Thoracic aorta (tissue), 2 donors: ENCODE measurements around the gene TLX2. TPM values are rescaled to one million over a fixed set of nuclear protein-coding genes. Genes with fewer than 3 reads are reported as not detected.

Experiments
- ATAC-seq: fragments of 150-250 bp; one replicate; pipeline ENCODE4 v1.8.0; 2017; ENCODE audit warnings: low read depth; ENCODE audit not compliant: insufficient number of reproducible peaks, low FRiP score
- DNase-seq: peaks from one replicate; pipeline ENCODE4 v3.0.0-alpha.2; 2020; ENCODE audit warnings: low spot score
- H3K27ac ChIP-seq, 2 donors: fragments of 200-600 bp; sonication (generic); 1 replicate in 1 of 2; 2 replicates in 1 of 2; pipeline ENCODE4 v1.5.1; 2016; ENCODE audit warnings: mild to moderate bottlenecking in 2 of 2, moderate library complexity in 2 of 2
- H3K27me3 ChIP-seq: fragments of 200-600 bp; sonication (generic); replicated peaks from 2 replicates; pipeline ENCODE4 v1.6.0; 2016; ENCODE audit warnings: mild to moderate bottlenecking; ENCODE audit not compliant: insufficient read depth
- H3K36me3 ChIP-seq: fragments of 200-600 bp; sonication (generic); one replicate; pipeline ENCODE4 v1.5.1; 2016
- H3K4me1 ChIP-seq, 2 donors: fragments of 200-600 bp; sonication (generic); 1 replicate in 1 of 2; 2 replicates in 1 of 2; pipeline versions ENCODE4 v1.5.1 to v1.6.0; 2016; ENCODE audit warnings: low read depth in 2 of 2, mild to moderate bottlenecking in 1 of 2; ENCODE audit not compliant: control insufficient read depth in 1 of 2
- H3K4me3 ChIP-seq: fragments of 200-600 bp; sonication (generic); 2 replicates; pipeline ENCODE4 v1.5.1; 2016; ENCODE audit warnings: mild to moderate bottlenecking
- H3K9me3 ChIP-seq: fragments of 200-600 bp; sonication (generic); 2 replicates; pipeline ENCODE4 v1.5.1; 2016
- CTCF ChIP-seq: fragments of 200-600 bp; sonication (generic); IDR thresholded peaks from one replicate; pipeline ENCODE4 v1.5.1; 2019; ENCODE audit warnings: antibody characterized with exemption
- total RNA-seq, 2 donors: library from RNA; depleted of rRNA; stranded (reverse); fragments of >200 nt; gene quantifications; one replicate each; pipeline versions ENCODE4 v1.1.0 to v1.2.3, GENCODE V29; 2016

TLX2 gene
- total RNA-seq, 2 donors from 2014 or later: not detected

DNA sequence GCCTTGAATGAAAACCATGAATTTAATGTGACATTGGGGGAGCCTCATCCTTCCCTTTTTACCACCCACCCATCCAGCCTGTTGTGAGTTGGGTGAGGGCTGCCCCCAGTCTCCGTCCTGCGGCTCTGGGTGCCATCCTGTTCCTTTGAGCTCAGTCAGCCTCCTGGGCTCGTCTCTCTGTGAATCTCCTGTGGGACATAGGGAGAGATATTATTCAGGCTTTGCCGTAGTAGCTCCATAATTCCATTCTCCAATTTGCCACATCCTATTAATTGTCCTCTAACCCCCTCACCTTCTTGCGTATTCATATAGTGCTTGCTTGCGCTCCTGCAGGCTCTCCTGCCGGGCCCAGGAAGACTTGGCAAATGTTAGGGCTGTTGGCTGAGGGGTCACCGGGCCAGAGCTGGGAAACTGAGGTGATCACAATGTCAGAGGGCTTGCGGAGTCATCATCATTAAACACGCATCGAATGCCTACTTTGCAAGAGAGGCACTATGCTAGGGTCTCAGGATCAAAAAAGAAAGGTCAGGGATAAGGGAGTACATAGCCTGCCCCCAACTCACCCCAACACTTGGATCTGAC lies 12.5 kb downstream of the TLX2 start:
- DNase-seq: no peak
- ATAC-seq: no peak
- TF ChIP-seq CTCF: no peak

GRCh38 chr2:74527741-74528140 lies 13.5 kb downstream of the TLX2 start:
- TF ChIP-seq CTCF: no peak
- Histone ChIP-seq H3K9me3 (no peaks in the 10 kb centered on the region), H3K36me3 (peaks cover 21% of the 10 kb centered on the region), H3K27ac (no peak overlapping the region), H3K4me3 (no peak overlapping the region), H3K4me1 (peaks cover 14 to 27% of the 10 kb centered on the region in 2 donors), H3K27me3 (no peaks in the 10 kb centered on the region)
- ATAC-seq: no peak
- no peak for DNase-seq

More for the DNA sequence above, 12.5 kb downstream of the TLX2 start:
- H3K27me3 ChIP-seq: no peaks in the 10 kb centered on the region
- H3K27ac ChIP-seq: no peak overlapping the region
- H3K9me3 ChIP-seq: no peaks in the 10 kb centered on the region
- H3K4me1 ChIP-seq: peaks cover 14 to 27% of the 10 kb centered on the region in 2 donors
- peaks cover 19% of the 10 kb centered on the region for H3K36me3 ChIP-seq
- no peak overlapping the region for H3K4me3 ChIP-seq

DNA sequence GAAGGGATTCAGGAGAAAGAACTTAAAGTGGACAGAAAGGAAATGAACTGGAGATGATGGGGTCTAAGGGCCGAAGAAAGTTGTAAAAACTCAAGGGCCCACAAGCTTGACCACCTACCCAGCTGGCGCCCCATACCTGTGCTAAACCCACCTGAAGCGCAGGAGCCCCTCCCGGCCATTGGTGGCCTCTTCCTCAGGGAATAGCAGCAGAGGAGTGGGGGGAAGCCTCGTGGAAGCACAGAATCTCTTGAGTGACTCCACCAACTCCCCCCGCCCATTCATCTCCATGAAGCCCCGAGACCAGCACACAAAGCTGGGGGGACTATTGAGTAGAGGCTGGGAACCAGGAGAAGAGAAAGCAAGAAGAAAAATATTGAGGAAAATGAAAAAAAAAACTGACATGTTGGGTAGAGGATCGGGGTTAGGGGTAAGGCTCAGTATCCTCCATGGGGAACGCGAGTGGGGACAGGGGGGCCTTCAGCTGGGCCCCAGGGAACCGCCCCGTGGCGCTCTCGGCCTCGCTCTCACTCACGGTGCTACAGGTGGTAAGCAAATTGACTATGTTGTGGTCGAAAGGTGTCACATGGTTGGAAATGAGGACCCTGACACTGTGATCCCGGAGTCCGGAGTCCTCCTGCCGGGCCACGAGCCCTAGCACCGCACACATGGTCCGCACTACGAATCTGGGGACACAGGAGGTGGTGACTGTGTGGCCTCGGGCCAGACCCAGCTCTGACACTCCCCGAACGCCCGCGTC lies 14.5 kb downstream of the TLX2 start:
- no peak for ATAC-seq
- H3K36me3 ChIP-seq: peaks cover 31% of the 10 kb centered on the region

DNA sequence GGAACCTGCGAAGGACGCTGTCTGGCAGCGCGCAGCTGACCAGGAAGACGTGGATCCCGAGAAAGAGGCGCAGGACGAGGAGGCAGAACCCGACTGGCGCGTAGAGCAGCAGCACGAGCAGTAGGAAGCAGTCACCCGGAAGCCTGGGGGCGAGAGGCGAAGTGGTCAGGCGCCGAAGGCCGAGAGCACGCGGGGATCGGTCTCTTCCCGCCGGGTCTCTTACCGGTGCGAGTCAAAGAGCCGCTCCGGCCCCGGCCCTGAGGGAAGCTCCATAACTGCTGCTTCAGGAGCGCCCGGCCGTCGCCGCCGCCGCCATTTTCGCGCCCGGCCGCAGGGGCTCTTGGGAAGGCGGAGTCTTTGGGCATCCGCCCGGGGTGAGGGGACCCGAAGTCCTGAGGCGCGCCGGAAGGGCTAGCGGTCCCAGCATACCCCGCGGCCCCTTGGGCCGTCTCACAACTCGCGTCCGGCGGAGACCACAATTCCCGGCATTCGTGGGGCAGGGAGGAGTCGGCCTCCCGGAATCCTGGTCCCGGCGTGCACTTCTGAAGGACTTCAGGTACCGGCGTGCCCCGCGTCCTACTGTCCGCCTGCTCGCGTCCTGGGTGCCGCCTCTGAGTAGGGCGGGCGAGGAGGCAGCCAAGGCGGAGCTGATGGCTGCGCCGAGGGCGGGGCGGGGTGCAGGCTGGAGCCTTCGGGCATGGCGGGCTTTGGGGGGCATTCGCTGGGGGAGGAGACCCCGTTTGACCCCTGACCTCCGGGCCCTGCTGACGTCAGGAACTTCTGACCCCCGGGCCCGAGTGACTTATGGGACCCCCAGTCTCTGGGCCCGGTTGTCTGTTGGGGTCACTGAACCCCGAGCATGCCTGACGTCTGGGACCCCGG lies 15.3 kb downstream of the TLX2 start, which contains the start of the genes AUP1 and HTRA2:
AUP1 (minus strand) TSS at position 350 of the 882 bp plus-strand sequence; CDS start at position 273, 77 bp downstream.
HTRA2 (plus strand) TSS at position 577 of the 882 bp plus-strand sequence; CDS start at position 651, 74 bp downstream.
- Histone ChIP-seq H3K27me3 (no peaks in the 10 kb centered on the region), H3K36me3 (peaks cover 34% of the 10 kb centered on the region), H3K4me3 (peak within 1 kb of the TSS; percentile 100), H3K4me1 (peaks cover 14 to 27% of the 10 kb centered on the region in 2 donors), H3K27ac (peak within 1 kb of the TSS; percentile 81), H3K9me3 (no peaks in the 10 kb centered on the region)
- no peak for TF ChIP-seq CTCF
- peak; percentile 94 for DNase-seq
- peak; percentile 87 for ATAC-seq

More for the DNA sequence above, 14.5 kb downstream of the TLX2 start:
- H3K9me3 ChIP-seq: no peaks in the 10 kb centered on the region
- H3K27ac ChIP-seq: peak overlapping the region; percentile 81
- peak overlapping the region; percentile 100 for H3K4me3 ChIP-seq
- TF ChIP-seq CTCF: no peak
- no peaks in the 10 kb centered on the region for H3K27me3 ChIP-seq
- DNase-seq: no peak
- H3K4me1 ChIP-seq: peaks cover 14 to 27% of the 10 kb centered on the region in 2 donors
